ENCODE measurements around the gene HMCN1.
"Not testable (repeated sequence)": the region's sequence is repeated elsewhere in the genome, so short reads cannot be mapped to it uniquely, and the experiment has no call there.

HMCN1 gene

DNA sequence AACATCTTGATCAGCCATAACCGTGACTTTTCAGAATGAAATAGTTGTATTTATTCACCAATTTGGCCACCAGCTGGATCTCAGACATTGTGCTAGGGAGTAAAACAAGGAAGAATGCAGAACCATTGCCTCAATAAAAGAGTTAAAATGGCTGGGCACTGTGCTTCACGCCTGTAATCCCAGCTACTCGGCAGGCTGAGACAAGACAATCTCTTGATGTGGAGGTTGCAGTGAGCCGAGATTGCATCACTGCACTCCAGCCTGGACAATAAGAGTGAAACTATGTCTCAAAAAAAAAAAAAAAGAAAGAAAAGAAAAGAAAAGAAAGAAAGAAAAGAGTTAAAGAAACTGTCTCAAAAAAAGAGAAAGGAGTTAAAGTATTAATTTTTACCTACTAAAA lies 441.4 kb downstream of the HMCN1 start:
- no peak for DNase-seq

DNA sequence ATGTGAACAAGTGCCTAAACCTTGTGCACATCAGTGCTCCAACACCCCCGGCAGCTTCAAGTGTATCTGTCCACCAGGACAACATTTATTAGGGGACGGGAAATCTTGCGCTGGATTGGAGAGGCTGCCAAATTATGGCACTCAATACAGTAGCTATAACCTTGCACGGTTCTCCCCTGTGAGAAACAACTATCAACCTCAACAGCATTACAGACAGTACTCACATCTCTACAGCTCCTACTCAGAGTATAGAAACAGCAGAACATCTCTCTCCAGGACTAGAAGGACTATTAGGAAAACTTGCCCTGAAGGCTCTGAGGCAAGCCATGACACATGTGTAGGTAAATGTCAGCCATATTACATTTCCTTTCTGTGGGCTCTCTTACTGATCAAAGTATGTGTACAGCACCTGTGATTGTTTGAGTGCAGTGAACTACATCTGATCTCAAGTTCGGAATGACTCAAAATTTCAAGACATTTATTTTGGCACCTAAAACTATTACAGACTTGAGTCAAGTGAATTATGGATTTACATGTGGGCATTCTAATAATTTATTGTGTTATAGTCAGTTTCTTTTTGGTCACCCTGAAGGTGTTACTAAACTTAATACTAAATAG lies 444.3 kb downstream of the HMCN1 start:
- peak; percentile 59 for DNase-seq

DNA sequence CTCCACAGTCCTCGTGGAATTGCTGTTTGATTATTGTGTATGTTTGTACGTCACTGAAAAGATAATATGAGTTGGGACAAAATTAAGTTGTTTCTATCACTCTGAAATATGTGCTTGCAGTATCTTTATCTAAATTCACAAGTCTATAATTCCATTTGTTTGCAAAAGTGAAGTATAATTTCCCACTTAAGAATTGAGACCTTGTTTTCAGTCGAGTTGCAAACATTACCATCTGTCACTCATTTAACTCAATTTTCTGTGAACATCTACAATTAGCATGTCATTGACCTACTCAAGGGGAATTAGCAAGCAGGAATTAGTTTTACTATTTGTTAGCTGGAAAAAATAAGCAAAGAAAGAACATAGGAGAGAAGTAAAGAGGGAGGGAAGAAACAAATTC lies 445.0 kb downstream of the HMCN1 start:
- DNase-seq = peak; percentile 65

DNA sequence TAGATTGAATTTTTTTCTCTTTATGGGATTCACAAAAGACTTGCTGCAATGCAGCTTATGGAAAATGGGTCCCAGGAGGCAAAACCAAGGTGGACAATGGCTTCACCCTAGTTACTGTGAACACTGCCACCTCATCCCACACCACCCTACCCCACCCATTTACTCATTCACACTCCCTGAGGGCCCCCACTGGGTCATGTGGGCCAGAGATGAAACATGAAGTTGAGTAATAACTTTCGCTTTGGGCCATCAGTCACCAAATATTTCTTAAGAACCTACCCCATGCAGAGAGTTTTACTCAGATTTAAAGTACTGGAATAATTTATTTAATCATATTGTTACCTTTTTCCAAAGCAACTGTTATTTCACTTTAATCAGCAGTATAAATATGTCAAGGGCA lies 449.0 kb downstream of the HMCN1 start:
- DNase-seq = no peak

DNA sequence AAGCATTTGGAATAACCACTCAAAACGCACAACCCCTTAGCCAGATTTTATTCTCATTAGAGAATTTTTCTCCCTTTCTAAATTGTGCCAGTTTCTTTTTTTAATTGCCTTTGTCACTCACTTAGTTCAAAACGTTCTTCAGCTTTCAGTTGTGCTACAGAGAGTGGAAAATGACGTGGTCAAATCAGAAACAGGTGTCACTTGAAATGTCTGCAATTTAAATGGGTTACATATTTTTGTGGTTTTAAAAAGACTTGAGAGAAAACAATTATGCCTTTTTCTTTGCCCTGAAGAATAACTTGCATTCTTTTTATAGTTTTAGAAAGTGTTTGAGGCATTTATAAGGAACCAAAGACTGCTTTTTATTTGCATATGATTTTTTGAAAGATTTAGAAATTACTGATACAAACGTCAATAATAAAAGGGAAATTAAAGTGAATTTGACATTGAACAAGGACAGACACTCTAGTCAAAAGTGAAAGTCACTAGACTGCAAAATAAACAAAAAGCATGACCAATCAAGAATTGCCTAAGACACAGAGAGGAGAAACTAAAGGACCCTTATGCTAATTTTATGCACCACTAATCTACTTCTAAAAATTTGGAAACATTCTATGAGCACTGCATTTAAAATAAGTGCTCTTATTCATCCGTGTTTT lies 449.9 kb downstream of the HMCN1 start:
- peak; percentile 26 for DNase-seq

DNA sequence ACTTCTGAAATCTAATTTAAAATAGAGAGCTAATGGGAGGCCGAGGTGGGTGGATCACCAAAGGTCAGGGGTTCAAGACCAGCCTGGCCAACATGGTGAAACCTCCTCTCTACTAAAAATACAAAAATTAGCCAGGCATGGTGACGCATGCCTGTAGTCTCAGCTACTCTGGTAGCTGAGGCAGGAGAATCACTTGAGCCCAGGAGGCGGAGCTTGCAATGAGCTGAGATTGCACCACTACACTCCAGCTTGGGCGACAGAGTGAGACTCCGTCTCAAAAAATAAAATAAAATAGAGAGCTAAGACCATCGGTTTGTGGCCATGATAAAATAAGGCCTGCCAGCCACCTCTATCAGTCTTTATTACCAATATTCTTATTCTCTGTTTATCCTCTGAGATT lies 452.1 kb downstream of the HMCN1 start:
- not testable (repeated sequence) for DNase-seq

DNA sequence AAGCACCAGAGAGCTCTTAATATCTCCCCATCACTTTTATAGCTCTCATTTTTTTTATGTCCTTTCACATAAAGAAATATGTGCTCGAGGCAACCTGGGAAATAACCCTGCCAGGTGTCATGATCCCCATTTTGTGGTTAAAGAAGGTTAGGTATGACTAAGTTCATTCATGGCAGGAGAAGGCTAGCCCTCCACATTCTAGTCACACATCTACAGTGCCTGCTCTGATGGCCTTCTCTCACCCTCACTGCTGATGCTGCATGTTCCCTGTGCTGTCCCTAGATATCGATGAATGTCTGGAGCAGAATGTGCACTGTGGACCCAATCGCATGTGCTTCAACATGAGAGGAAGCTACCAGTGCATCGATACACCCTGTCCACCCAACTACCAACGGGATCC lies 453.4 kb downstream of the HMCN1 start:
- DNase-seq = no peak

DNA sequence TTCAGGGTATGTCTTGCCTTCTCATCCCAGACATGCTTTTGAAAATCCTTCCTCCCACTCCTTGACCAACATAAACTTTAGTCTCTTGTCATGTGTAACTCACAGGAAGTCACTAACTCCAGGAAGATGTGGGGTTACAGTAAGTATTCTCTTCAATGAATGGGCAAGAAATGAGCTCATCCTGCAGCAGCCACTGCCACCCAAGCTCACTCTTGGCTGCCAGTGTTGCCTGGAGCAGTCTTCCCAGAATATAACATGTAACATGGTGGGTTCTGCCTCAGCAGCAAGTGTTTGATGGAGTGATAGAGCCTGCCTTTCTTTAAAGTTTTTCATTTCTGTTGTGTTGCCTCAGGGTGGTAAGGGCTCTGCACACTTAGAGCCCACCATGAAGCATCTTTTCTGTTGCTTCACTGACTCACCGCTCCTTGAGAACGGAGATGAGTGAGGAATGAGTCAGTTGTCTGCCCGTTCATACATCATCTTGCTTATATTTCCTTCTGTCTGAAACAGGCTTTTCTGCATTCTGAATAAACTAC lies 453.9 kb downstream of the HMCN1 start:
- no peak for DNase-seq

DNA sequence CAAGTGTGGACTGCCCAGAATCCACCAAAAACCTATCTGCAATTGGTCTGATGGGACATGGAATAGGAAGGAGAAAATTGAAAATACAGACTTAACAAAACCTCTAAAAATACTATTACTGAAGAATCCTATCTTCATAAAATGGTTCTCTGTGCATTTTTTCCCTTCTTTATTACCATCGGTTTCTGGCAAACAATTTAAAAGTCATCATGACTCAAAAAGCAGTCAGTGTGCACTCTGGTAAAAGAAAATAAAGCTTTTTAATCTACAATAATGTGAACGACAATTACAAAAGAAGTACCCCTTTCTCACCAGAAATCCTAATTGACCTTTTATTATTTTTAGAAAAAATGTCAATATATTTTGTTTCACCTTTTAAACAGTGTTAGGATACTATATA lies 454.5 kb downstream of the HMCN1 start:
- no peak for DNase-seq

DNA sequence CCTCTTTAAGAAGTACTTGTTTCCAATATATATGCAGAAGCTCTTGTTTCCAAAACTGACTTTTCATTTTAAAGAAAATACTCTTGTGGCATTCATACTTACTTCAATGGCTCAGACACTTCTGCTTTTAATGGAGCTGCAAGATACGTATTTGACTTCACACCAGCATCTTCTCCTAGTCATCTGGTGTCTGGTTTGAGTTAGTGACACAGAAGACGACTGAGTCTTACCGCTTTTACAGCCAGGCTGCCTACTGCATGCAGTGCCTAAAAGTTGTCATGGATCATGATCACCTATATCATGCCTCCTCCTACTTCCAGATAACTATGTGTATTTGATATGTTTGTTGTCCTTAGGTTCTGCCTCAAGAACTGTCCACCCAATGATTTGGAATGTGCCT lies 455.0 kb downstream of the HMCN1 start:
- no peak for DNase-seq

DNA sequence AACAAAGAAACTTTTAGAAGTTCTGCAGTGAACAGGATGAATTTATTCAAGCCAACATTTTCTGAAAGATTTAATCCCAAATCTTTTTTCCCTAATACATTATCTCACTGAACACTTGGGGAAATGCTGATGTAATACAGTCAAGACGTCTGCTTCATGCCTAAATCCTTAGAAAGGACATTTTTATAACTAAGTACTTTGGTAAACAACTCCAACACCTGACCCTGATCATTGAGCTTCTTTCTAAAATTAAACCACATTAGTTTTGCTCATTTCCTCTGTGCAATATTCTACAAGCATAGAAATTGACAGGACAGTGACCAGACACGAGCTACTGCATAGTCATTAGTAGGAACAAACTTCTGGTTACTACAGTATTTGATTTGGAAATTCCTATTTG lies 457.3 kb downstream of the HMCN1 start:
- DNase-seq = no peak

DNA sequence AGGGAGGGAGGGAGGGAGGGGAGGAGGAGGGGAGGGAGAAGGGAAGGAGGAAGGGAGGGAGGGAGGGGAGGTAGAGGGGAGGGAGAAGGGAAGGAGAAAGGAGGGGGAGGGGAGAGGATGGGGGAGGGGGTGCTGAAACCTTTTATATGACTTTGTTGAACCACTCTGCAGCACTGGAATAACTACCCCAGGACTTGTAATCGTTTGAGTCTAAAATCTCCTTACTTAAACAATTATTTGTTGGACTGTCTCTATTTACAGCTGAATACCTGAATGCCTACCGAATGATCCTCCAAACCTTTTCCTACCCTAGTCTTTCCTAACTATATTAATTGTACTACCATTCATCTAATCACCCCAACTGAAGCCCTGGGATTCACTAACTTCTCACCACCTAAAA lies 459.0 kb downstream of the HMCN1 start:
- no peak for DNase-seq

DNA sequence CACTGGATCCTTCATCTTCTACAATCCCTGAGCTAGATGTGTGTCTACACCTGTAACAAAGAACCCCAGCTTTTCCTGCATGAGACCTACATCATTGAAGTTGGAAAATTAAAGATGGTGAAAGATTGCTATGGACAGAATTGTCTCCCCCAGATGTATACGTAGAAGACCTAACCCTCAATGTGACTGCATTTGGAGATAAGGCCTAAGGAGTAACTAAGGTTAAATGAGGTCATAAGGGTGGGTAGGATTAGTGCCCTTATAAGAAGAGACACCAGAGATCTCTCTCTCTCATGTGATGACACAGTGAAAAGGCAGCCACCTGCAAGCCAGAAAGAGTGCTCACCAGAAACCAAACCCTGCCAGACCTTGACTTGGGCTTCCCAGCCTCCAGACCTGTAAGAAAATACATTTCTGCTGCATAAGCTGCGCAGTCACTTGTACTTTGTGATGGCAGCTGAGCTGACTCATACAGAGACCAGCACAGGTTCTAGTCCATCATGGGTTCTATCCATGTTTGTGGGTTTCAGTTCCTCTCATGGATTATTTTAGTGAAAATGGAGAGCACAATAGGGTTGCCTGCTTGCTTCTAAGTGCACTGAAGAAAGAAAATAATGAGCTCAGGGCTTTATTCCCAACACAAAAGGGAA lies 460.0 kb downstream of the HMCN1 start:
- DNase-seq = no peak

DNA sequence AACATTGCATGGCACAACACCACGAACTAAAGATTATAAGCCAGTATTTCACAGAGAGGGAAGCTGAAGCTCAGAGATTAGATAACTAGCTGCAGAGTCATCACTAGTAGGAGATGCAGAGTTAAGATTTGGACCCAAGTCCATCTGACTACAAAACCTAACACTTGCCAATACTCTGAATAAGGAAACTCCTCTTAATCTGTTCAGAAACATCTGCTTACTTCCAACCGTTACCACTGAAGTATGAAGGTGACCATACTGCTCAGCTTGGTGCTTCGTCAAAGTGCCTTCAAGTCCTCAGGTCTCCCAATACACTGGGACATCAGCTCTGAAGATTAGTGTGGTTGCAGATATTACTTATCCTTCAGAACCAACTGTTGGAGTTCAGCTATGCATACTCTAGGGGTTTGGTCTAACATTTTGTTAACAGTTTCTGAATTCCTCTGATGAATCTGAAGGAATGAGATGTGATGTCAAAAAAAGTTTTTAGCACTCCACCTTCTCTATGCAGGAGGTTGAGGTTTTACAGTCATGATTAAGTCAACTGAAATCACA lies 461.3 kb downstream of the HMCN1 start:
- DNase-seq = no peak

DNA sequence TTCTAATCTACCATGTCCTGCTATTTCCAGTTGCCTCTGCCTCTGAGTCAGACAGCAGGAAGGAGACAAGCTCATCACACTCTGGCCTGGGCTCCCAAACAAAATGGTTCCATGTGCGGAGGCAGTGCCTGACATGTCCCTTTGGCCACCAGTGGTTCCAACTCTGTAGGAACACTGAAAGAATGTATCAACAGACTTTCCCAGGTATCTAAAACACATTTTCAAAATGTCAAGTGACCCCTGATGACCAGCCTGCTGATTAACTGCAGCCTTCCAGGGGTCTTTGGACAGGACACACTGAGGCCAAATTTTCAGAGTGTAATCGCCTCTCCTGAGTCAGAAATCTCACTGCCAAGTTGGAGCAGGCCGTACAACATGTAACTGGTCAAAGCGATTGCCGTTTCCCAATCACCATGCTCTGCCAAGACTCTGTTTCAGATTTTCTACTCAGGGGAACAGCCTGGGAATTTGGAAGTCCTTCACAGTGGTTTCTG lies 468.1 kb downstream of the HMCN1 start:
- DNase-seq = no peak

DNA sequence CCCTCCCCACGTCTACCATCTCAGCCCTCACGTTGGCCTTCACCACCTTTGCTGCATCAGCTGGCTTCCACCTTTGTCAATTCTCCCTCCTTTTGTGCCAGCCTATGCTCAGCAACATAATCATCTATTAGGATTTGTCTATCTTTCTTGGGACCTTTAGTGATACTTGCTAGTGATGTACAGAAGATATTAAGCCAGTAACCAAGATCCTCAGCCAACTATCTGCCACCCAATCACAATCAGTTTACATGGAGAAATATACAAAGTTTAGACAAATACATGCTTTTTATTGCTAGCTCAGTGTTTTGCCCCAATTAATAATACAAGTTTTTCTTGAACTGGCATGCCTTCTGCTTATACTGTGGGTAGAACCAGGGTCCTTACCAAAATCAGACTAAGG lies 468.6 kb downstream of the HMCN1 start:
- DNase-seq = no peak

DNA sequence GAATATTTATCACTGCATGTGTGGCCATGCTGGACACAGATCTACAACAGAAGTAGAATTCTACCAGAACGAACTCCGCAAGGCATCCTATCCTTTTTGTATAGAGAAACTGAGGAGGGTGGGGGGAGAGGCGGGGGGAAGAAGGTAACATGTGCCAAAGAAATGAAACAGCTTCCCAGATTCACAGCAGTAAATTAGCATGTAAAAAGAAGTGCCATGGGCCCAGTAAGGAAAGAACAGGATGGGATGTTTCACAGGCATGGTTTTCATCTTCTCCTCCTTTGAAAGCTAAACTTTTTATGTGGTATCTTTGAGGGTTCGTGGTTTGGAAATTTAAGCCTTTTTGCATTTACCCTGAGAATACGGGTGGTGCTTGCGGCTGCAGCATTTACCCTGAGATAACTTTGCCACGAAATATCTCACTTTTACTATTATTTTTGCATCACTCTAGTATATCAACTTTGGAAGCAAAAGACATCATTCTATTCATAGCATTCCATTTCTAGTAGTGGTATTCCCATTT lies 471.9 kb downstream of the HMCN1 start:
- no peak for DNase-seq

DNA sequence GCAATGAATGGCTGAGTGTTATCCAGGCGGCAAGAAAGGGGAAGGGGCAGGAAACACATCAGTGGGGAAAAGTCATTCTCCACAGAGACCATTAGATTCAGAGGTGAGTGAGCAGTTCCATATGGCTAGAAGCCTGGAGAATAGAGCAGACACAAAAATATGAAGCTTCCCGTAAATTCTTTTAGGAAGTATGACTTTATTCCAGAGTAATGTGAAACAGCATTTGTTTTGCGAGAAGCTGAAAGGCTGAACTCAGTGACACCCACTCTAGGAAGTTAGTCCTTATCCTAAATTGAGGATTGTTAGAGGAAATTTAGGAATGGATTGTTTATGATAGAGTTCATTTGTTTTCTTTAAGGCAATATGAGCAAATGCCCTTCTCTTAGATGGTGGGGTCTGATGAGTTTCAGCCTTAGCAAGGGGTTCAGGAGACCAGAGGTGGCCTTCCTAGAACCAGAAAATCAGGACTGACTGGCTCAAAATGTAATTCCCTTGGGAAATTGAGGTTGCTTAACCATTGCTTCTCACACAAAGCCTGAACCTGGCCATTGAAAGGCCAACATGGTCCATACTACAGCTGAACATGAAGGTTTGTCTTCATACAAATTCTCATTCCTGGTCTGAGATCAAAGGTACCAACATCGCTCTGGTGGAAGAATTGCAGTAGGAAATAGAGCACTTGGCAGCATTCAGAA lies 473.3 kb downstream of the HMCN1 start:
- no peak for DNase-seq

DNA sequence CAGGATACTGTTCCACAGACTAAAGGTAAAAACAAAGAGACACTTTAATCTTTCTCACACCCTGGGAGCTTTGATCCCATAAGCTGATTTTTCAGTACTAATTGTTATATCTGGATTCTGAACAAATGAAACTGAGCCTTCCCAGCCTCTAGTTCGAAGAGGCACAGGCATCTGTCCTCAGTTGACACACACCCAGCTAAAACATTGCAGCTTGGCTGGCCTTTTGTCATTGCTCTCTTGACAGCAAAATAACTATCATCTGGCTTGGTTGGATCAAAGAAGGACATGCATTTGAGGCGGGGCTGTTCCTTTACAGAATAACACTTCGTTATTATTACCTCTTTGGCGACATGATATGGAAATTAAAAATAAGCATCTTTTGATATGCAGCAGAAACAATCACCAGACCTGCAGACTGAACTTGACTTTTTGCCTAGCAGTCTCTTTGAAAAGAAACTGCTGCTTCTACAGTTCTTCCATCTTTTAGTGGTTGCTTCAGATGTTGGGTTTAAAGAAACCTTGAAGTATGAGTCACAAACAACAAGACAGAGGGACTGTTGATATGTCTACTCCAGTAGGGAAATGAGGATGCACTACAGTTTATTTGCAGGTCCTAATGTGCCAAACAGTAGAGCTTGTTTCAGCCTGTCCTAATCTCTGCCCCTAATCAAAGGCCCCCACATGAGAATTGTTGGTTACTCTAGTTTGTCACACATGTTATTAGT lies 474.4 kb downstream of the HMCN1 start:
- DNase-seq = no peak

DNA sequence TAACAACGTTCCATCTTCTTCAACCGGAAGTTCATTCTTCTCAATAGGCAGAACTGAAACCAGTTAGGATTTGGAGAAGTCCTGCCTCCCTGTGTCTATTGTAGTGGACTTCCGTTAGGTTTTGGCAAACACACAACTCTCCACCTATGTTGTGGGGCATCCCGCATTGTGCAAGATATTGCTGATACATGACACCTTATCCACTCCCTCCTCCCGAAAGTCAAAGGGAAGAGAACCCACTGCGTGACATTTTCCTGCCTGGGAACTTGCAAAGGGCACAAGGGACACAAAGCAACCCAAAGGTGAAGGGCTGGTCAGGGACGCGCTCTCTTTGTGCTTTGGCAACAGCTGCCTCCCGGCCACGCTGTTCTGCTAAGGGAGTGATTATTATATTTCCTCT lies 476.1 kb downstream of the HMCN1 start:
- no peak for DNase-seq

DNA sequence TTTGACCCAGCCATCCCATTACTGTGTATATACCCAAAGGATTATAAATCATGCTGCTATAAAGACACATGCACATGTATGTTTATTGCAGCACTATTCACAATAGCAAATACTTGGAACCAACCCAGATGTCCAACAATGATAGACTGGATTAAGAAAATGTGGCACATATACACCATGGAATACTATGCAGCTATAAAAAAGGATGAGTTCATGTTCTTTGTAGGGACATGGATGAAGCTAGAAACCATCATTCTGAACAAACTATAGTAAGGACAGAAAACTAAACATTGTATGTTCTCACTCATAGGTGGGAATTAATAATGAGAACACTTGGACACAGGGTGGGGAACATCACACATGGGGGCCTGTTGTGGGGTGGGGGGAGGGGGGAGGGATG lies 477.4 kb downstream of the HMCN1 start:
- not testable (repeated sequence) for DNase-seq

DNA sequence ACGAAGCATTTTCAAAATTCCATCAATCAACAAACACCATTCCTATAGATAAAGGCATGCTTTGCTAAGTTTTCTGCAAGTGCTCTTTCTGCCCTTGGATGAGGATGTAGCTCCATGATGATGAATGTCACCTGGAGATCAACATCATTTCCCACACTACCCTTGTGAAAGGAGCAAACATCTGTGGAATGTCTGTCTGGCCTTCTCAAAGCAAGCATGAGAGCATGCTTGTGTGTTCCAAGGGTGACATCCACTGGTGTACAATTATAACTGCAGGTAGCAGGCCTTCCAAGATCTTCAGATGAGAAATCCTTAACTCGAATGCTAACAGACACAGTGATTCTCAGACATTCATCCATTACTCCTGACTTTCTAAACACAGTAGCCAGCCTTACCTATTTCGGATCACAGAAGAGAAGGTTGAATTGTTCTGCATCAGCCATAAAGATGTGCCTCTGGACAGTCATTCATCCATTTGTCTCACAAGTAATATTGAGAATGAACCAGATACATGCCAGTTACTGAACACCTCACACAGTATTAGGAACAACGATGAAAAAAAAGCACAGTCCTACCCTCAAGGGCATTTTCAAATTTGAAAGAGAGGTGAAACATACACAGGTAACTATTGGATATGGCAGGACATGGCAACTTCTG lies 478.5 kb downstream of the HMCN1 start:
- peak; percentile 81 for DNase-seq
